Measurements from ENCODE around the gene MAGI1.

MAGI1 gene

DNA sequence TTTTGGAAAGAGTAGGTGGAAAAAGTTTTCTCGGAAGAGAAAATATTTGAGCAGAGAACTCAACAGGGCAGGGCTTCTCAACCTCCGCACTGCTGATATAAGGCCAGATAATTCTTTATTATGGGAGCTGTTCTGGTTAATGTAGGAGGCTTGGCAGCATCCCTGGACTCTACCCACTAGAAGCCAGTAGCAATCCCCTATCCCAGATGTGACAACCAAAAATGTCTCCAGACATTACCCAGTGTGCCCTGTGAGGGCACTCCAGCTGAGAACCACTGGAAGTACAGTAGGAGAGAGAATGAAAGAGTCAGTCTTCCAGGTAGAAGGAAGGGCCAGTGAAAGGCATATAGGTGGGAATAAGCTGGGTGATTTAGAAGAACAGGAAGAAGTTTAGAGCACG, 703.1 kb downstream of the MAGI1 start:
- no peak for DNase-seq

DNA sequence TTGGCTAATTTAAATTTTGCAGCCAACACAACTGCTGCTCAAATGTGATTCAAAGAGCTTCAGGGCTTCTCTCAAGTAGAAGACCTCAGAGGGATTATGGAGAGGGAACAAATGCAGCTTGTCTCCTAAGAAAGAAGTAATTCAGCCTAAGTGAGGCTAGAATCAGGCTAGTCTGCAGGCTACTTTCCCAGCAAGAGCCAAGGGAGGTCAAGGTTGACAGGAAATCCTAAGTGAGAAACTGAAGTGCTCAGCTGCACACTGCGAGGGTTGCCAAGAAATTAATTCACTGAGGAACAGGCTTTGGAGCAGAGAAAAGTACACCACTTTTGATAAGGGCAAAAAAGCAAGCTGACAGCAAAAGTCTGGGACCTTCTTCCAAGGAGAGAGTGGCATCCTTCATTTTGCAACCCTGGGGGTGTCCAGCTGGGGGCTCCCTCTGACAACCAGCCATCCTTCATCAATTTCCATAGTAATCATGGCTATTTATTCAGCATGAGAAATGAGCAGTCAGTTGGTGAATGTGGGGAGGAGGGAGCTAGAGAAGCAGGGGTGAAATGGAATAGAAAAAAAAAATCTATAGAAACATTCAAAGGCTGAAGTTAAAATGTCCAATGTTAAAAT, 704.6 kb downstream of the MAGI1 start:
- DNase-seq, result no peak

DNA sequence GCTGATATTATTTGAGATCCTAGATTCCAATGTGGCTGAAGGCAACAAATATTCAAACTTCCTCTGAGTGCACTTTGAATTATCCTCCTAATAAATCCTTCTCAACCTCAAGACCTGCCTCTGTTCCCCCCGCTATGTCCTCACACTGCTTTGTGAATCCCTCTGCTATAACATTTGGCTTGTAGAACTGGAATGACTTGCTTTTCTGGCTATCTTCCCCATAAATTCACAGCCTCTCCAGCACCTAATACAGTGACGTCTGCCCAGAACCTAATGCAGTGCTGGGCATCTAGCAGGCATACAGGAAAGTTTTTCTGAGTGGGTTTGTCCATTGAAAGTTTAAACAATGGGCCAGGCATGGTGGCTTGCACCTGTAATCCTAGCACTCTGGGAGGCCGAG, 707.0 kb downstream of the MAGI1 start:
- DNase-seq, result no peak

DNA sequence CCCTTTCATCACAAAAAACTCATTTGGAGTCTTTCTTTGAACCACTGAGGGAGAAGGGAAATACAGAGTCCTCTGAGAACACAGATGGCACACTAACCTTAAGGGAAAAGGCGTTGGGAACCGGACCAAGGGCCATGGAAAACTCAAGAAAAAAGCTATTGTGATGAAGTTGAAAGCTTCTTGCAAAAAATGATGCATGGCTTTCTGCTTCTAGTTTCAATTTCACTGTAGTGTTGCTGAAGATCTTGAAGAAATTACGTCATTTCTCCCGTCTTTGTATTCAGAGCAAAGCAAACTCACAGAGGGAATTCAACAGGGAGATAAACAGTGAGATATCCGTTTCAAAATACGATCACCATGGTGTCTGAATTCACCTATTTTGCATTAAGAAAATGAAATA, 708.6 kb downstream of the MAGI1 start:
- DNase-seq, result no peak

DNA sequence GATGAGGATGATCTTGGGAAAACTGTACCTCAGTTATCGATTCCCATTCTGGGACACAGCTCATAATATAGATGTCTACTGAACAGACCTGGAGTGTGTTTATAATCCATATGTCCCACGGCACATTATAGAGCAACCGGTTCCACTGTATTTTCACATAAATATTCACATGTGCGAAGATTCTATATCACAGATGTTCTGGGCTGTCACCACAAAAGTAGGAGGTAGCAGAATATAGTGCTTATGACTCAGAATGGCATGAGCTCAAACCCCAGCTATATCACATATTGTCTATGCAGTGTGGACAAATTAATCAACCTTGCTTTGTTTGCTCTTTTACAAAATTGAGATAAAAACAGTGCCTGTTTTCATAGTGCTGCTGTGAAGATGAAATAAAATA, 710.6 kb downstream of the MAGI1 start:
- no peak for DNase-seq

DNA sequence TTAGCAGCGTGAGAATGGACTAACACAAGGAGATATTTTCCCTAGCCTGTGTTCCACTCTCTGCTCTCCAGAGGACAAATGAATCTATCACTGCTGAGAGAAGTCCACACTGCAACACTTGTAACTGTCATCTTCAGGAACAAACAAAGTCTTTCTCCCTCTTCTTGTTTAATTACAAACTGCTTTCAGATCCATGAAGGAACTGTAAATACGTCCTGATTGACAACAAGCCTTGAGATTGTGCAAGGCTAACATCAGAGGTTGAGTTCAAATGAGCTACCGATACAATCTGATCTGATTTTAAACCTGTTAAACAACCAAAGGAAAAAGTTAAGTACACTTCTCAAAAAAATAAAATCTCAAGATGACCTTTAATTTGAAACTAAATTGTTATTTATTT, 712.1 kb downstream of the MAGI1 start:
- DNase-seq, result no peak

DNA sequence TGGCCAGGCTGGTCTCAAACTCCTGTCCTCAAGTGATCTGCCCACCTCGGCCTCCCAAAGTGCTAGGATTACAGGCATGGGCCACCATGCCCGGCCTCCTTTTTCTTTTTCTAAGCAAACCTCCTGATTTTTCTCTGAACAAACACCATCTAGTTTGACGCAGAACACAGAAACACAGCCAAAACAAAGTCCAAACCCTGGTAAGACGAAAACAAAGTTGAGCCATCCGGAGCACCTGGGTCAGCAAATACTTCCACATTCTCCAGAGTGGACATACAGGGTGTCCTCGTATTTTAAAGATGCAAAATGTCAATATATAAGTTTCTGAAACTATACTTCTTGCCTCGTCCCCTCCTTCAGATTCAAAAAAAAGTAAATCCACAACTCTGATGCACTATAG, 715.8 kb downstream of the MAGI1 start:
- no peak for DNase-seq

DNA sequence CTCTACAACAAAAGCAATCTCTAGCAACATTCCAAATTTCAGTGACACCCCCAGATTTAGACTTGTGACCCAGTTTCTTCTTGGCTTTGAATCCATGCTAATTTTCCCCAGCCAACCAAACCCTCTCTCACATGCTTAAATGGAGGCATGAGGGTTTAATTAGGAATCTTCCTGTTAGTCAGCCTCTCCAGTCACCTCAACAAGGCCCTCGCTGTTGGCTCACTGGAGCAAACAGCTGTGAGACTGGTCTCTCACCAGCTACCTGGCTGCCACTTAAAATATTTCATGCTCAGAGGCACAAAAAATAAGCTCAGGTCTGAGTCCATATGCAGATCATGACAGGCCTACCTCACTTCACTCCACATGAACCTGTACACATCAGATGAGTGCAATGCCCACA, 720.5 kb downstream of the MAGI1 start:
- no peak for DNase-seq

DNA sequence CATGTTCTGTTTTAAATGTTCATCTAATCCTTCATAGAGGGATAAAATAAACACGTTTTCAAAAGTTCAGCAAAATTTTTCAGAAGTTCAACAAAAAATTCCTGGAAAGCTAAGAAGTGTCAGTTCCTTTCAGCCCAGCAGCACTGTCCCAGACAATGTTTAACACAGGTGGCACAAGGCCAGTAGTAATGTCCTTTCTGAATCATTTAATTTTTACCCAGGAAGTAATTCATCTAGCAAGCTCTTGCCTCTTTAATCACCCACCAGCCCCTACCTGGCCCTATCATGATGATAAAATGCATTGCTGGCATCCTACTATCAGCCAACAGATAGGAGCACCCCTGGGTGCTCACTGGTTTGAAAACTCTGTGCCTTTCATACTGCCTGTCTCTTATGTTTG, 723.8 kb downstream of the MAGI1 start:
- no peak for DNase-seq

DNA sequence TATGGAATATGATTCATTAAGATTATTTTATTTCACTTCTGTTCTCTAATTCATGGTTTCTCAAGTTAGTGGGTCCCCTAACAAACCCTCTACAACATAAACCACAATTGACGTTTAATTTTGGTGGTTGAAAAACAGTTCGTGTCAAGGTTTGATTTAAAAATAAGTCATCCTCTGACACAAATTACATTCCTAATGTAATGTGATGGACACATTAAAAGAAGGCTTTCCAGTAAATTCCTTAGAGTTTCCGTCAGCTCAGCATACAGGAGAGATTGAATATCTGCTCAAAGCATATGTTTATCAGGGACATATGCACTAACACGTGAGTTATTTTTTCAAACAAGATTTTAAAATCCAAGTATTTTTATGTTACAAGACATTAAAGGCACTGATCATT, 724.4 kb downstream of the MAGI1 start:
- DNase-seq, result no peak

DNA sequence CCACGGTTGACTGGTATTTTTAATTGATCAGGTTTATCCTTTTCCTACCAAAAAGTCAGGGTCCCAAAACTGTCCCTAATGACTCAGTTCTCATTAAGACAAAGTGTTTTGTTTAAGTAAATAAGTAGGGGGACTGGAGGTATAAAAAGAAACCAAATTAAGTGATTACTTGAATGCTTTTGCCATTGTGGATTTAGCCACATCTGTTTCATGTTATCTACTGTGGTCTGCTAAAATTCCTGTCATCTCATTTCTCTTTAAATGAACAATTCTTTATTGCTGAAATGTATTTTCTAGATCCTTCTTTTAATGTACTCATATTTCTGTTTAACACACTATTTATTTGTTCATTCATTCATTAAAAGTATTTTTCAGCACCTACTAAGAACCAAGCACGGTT, 725.1 kb downstream of the MAGI1 start:
- no peak for DNase-seq

DNA sequence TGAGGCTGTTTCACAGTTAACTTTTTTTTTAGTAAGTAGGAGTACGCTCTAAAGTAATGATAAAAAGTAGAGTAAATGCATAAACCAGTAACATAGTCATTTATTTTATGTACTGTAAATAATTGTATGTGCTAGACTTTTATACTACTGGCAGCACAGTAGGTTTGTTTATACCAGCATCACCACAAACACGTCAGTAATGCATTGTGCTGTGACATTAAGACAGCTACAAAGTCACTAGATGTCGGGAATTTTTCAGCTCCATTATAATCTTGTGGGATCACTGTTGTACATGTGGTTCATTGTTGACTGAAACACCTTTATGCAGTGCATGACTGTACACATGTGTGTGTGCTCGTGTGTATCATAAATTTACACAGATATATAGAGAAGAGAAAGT, 732.9 kb downstream of the MAGI1 start:
- no peak for DNase-seq

Data from T-helper 2 cell (primary cell).